WTC11 (cell line): ENCODE data around the gene LIX1L. TPM values are rescaled to one million over a fixed set of nuclear protein-coding genes. Genes with fewer than 3 reads are reported as not detected.

Source experiments
- ATF3 ChIP-seq: sonication (generic); formaldehyde crosslinking; conservative IDR thresholded peaks from 2 replicates; pipeline ENCODE4 v1.8.1; 2022; ENCODE audit warnings: mild to moderate bottlenecking, missing genetic modification reagents
- CDX4 ChIP-seq: fragments of 250-450 bp; sonication (Bioruptor Pico); IDR thresholded peaks from 2 replicates; pipeline ENCODE4 v1.9.0; 2021; ENCODE audit warnings: moderate library complexity, mild to moderate bottlenecking, inconsistent platforms, borderline replicate concordance
- CREM ChIP-seq: sonication (generic); formaldehyde crosslinking; IDR thresholded peaks from 2 replicates; pipeline ENCODE4 v1.8.1; 2022; ENCODE audit warnings: mild to moderate bottlenecking, missing genetic modification reagents, moderate library complexity
- FOXK1 ChIP-seq: sonication (generic); formaldehyde crosslinking; IDR thresholded peaks from 2 replicates; pipeline ENCODE4 v1.8.0; 2022; ENCODE audit warnings: mild to moderate bottlenecking, moderate library complexity, missing genetic modification reagents
- GABPB1 ChIP-seq: sonication (generic); formaldehyde crosslinking; IDR thresholded peaks from 2 replicates; pipeline ENCODE4 v1.8.1; 2023; ENCODE audit warnings: mild to moderate bottlenecking, missing genetic modification reagents
- MXD4 ChIP-seq: fragments of 250-450 bp; sonication (Bioruptor Pico); IDR thresholded peaks from 2 replicates; pipeline ENCODE4 v1.8.0; 2021; ENCODE audit warnings: mild to moderate bottlenecking, moderate library complexity, borderline replicate concordance
- NFYB ChIP-seq: sonication (generic); formaldehyde crosslinking; conservative IDR thresholded peaks from 2 replicates; pipeline ENCODE4 v1.8.0; 2022; ENCODE audit warnings: low read depth, missing genetic modification reagents
- PRRX2 ChIP-seq: fragments of 250-450 bp; sonication (Bioruptor Pico); IDR thresholded peaks from 2 replicates; pipeline ENCODE4 v1.8.0; 2021; ENCODE audit warnings: mild to moderate bottlenecking
- RORB ChIP-seq: fragments of 250-450 bp; sonication (Bioruptor Pico); IDR thresholded peaks from 2 replicates; pipeline ENCODE4 v1.9.0; 2021; ENCODE audit warnings: mild to moderate bottlenecking
- SOX15 ChIP-seq: fragments of 250-450 bp; sonication (Bioruptor Pico); IDR thresholded peaks from 2 replicates; pipeline ENCODE4 v1.9.0; 2021; ENCODE audit warnings: mild to moderate bottlenecking
- TCF7 ChIP-seq: sonication (generic); formaldehyde crosslinking; IDR thresholded peaks from 2 replicates; pipeline ENCODE4 v1.8.0; 2022; ENCODE audit warnings: mild to moderate bottlenecking, low read depth, missing genetic modification reagents, moderate library complexity
- TEAD1 ChIP-seq: sonication (generic); formaldehyde crosslinking; IDR thresholded peaks from 2 replicates; pipeline ENCODE4 v1.8.0; 2022; ENCODE audit warnings: mild to moderate bottlenecking, missing genetic modification reagents
- USF1 ChIP-seq: sonication (generic); formaldehyde crosslinking; IDR thresholded peaks from 2 replicates; pipeline ENCODE4 v1.8.0; 2022; ENCODE audit warnings: mild to moderate bottlenecking, missing genetic modification reagents
- USF2 ChIP-seq: sonication (generic); formaldehyde crosslinking; IDR thresholded peaks from 2 replicates; pipeline ENCODE4 v1.8.1; 2023; ENCODE audit warnings: mild to moderate bottlenecking, missing genetic modification reagents, moderate library complexity
- ZNF281 ChIP-seq: sonication (generic); formaldehyde crosslinking; IDR thresholded peaks from 2 replicates; pipeline ENCODE4 v1.8.0; 2023; ENCODE audit warnings: mild to moderate bottlenecking, missing genetic modification reagents
- ZNF423 ChIP-seq: fragments of 250-450 bp; sonication (Bioruptor Pico); IDR thresholded peaks from 2 replicates; pipeline ENCODE4 v2.1.2; 2022; ENCODE audit warnings: mild to moderate bottlenecking, moderate library complexity
- total RNA-seq: library from RNA; stranded (reverse); gene quantifications from 3 replicates; pipeline ENCODE4 v1.2.3, GENCODE V29; 2021
- TF ChIP-seq, protein P1 (sequence below): sonication (generic); formaldehyde crosslinking; conservative IDR thresholded peaks from 2 replicates; pipeline ENCODE4 v1.8.1; 2023; ENCODE audit warnings: mild to moderate bottlenecking, low read depth, missing genetic modification reagents, moderate library complexity
- TF ChIP-seq, protein P2 (sequence below): sonication (generic); formaldehyde crosslinking; IDR thresholded peaks from 2 replicates; pipeline ENCODE4 v1.8.0; 2022; ENCODE audit warnings: mild to moderate bottlenecking, missing genetic modification reagents
- TF ChIP-seq, protein P3 (sequence below): fragments of 250-450 bp; sonication (Bioruptor Pico); IDR thresholded peaks from 2 replicates; pipeline ENCODE4 v1.8.0; 2021; ENCODE audit warnings: mild to moderate bottlenecking
- TF ChIP-seq, protein P4 (sequence below): sonication (generic); formaldehyde crosslinking; IDR thresholded peaks from 2 replicates; pipeline ENCODE4 v1.8.0; 2023; ENCODE audit warnings: missing genetic modification reagents

LIX1L gene
- total RNA-seq, 1 experiment from 2014 or later, result 3.0 TPM

GRCh38 chr1:145996433-145997015 is 38.7 kb upstream of the LIX1L start, which contains the start of gene TXNIP (continued):
- TF ChIP-seq, protein P1, sequence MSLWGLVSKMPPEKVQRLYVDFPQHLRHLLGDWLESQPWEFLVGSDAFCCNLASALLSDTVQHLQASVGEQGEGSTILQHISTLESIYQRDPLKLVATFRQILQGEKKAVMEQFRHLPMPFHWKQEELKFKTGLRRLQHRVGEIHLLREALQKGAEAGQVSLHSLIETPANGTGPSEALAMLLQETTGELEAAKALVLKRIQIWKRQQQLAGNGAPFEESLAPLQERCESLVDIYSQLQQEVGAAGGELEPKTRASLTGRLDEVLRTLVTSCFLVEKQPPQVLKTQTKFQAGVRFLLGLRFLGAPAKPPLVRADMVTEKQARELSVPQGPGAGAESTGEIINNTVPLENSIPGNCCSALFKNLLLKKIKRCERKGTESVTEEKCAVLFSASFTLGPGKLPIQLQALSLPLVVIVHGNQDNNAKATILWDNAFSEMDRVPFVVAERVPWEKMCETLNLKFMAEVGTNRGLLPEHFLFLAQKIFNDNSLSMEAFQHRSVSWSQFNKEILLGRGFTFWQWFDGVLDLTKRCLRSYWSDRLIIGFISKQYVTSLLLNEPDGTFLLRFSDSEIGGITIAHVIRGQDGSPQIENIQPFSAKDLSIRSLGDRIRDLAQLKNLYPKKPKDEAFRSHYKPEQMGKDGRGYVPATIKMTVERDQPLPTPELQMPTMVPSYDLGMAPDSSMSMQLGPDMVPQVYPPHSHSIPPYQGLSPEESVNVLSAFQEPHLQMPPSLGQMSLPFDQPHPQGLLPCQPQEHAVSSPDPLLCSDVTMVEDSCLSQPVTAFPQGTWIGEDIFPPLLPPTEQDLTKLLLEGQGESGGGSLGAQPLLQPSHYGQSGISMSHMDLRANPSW (CRISPR knock-in tag), result no peak
- TF ChIP-seq TCF7 (no peak), FOXK1 (peak; percentile 100), NFYB (CRISPR knock-in tag) (peak; percentile 99), TEAD1 (CRISPR knock-in tag) (peak; percentile 92), PRRX2 (no peak), ZNF281 (CRISPR knock-in tag) (no peak), RORB (CRISPR knock-in tag) (no peak), USF2 (no peak; the same call in 1 of the 2 replicates), CDX4 (no peak), CREM (no peak), ZNF423 (CRISPR knock-in tag) (no peak), MXD4 (no peak), GABPB1 (CRISPR knock-in tag) (peak; percentile 65; the same call in 1 of the 2 replicates), SOX15 (CRISPR knock-in tag) (no peak), ATF3 (CRISPR knock-in tag) (no peak), USF1 (CRISPR knock-in tag) (no peak; the same call in 1 of the 2 replicates)
- TF ChIP-seq, protein P2, sequence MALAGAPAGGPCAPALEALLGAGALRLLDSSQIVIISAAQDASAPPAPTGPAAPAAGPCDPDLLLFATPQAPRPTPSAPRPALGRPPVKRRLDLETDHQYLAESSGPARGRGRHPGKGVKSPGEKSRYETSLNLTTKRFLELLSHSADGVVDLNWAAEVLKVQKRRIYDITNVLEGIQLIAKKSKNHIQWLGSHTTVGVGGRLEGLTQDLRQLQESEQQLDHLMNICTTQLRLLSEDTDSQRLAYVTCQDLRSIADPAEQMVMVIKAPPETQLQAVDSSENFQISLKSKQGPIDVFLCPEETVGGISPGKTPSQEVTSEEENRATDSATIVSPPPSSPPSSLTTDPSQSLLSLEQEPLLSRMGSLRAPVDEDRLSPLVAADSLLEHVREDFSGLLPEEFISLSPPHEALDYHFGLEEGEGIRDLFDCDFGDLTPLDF (CRISPR knock-in tag), result 0 out of 2 replicates have a peak, but pooled peaks have one; percentile 41
- TF ChIP-seq, protein P3, sequence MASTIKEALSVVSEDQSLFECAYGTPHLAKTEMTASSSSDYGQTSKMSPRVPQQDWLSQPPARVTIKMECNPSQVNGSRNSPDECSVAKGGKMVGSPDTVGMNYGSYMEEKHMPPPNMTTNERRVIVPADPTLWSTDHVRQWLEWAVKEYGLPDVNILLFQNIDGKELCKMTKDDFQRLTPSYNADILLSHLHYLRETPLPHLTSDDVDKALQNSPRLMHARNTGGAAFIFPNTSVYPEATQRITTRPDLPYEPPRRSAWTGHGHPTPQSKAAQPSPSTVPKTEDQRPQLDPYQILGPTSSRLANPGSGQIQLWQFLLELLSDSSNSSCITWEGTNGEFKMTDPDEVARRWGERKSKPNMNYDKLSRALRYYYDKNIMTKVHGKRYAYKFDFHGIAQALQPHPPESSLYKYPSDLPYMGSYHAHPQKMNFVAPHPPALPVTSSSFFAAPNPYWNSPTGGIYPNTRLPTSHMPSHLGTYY (CRISPR knock-in tag), result no peak
- TF ChIP-seq, protein P4, sequence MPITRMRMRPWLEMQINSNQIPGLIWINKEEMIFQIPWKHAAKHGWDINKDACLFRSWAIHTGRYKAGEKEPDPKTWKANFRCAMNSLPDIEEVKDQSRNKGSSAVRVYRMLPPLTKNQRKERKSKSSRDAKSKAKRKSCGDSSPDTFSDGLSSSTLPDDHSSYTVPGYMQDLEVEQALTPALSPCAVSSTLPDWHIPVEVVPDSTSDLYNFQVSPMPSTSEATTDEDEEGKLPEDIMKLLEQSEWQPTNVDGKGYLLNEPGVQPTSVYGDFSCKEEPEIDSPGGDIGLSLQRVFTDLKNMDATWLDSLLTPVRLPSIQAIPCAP, result peak; percentile 23; the same call in 1 of the 2 replicates
